SW480 (cell line): Measurements from ENCODE around the gene ARMH3.

Experiments
- DNase-seq: peaks from one replicate; pipeline ENCODE4 v3.0.0-alpha.2; 2016; ENCODE audit warnings: low spot score

ARMH3 gene

GRCh38 chr10:101830322-101831168 is 225.4 kb downstream of the ARMH3 start:
- DNase-seq = peak; percentile 91

- DNase-seq = no peak
Measured at GRCh38 chr10:101829561-101830315, 226.2 kb downstream of the ARMH3 start.

- no peak for DNase-seq
Measured at GRCh38 chr10:101828766-101829551, 227.0 kb downstream of the ARMH3 start.

- DNase-seq = no peak
Measured at GRCh38 chr10:101827919-101828600, 227.9 kb downstream of the ARMH3 start.

GRCh38 chr10:101826852-101827434 is 229.0 kb downstream of the ARMH3 start:
- no peak for DNase-seq

GRCh38 chr10:101824736-101825135 is 231.2 kb downstream of the ARMH3 start:
- DNase-seq = no peak

- peak; percentile 75 for DNase-seq
Measured at GRCh38 chr10:101818872-101819633, 236.9 kb downstream of the ARMH3 start.

GRCh38 chr10:101818119-101818871 is 237.7 kb downstream of the ARMH3 start, which contains the start of gene OGA:
Gene OGA (minus strand): TSS chr10:101818444. CDS start chr10:101818022, 422 bp downstream.
- DNase-seq = peak; percentile 100

- peak; percentile 52 for DNase-seq
Measured at GRCh38 chr10:101817337-101818118, 238.4 kb downstream of the ARMH3 start.

GRCh38 chr10:101816913-101817336 is 239.0 kb downstream of the ARMH3 start:
- DNase-seq = no peak

- DNase-seq = no peak
Measured at GRCh38 chr10:101816376-101816775, 239.6 kb downstream of the ARMH3 start.

GRCh38 chr10:101814466-101815071 is 241.4 kb downstream of the ARMH3 start:
- DNase-seq = no peak

- DNase-seq = no peak
Measured at GRCh38 chr10:101812606-101813005, 243.4 kb downstream of the ARMH3 start.

GRCh38 chr10:101807158-101807557 is 248.8 kb downstream of the ARMH3 start:
- no peak for DNase-seq

- no peak for DNase-seq
Measured at GRCh38 chr10:101803511-101803910, 252.5 kb downstream of the ARMH3 start.

GRCh38 chr10:101797403-101798059 is 258.4 kb downstream of the ARMH3 start:
- DNase-seq = no peak
